GM12878 (cell line): ENCODE results near the gene AP2B1. TPM values are rescaled to one million over a fixed set of nuclear protein-coding genes. Genes with fewer than 3 reads are reported as not detected.

Experiments used
- ATAC-seq: fragments of 200-7000 bp; cut with Tn5 transposase; 3 replicates; pipeline ENCODE4 v1.9.1; 2020; ENCODE audit warnings: mild to moderate bottlenecking, moderate library complexity
- BruUV-seq: library from RNA; stranded (reverse); fragments of 400-500 nt; replicated peaks from 2 replicates; lab custom pipeline; 2021; lab: Mats Ljungman, UMichigan
- CTCF ChIA-PET: fragments of 300-600 bp; sonication (Branson Sonifier 250); formaldehyde crosslinking; extraction: SDS; loops from one replicate; lab custom pipeline; 2021; ENCODE audit warnings: inconsistent platforms; lab: Yijun Ruan, JAX
- POLR2A ChIA-PET: fragments of 350-600 bp; formaldehyde crosslinking; extraction: SDS; loops from one replicate; lab custom pipeline; 2021; ENCODE audit warnings: inconsistent platforms; lab: Charles Lee
- RAD21 ChIA-PET: fragments of 300-600 bp; sonication (Branson Sonifier 250); formaldehyde crosslinking; loops from one replicate; lab custom pipeline; 2023; ENCODE audit warnings: antibody characterized with exemption; ENCODE audit not compliant: unreplicated experiment; lab: Charles Lee
- SMC1A ChIA-PET: fragments of 300-600 bp; sonication (Branson Sonifier 250); formaldehyde crosslinking; loops from one replicate; lab custom pipeline; 2023; ENCODE audit not compliant: unreplicated experiment, uncharacterized antibody; lab: Charles Lee
- DNase-seq: peaks from one replicate; pipeline ENCODE4 v3.0.0-alpha.2; 2011; ENCODE audit warnings: low read depth, low spot score
- FAIRE-seq: peaks from 3 replicates; lab custom pipeline; 2011; peaks lifted over from hg19 to GRCh38; lab: Jason Lieb, UNC
- H2AFZ ChIP-seq: 2 replicates; pipeline ENCODE4 v1.6.0; 2011; ENCODE audit warnings: low read depth, low read length, control low read depth; ENCODE audit not compliant: control insufficient read depth
- H3K27ac ChIP-seq: 2 replicates; pipeline ENCODE4 v1.5.1; 2011; ENCODE audit warnings: control low read depth; ENCODE audit not compliant: control insufficient read depth, insufficient read depth
- H3K27me3 ChIP-seq, 2 experiments: replicated peaks in 1 of 2; 2 replicates each; pipeline versions ENCODE4 v1.6.0 to v1.6.1; 2011; ENCODE audit warnings: low read length in 1 of 2; ENCODE audit not compliant: control insufficient read depth in 2 of 2, insufficient read depth in 2 of 2
- H3K36me3 ChIP-seq, 2 experiments: 2 replicates each; pipeline ENCODE4 v1.5.1; 2011; ENCODE audit warnings: low read length in 1 of 2; ENCODE audit not compliant: control insufficient read depth in 2 of 2, insufficient read depth in 2 of 2
- H3K4me1 ChIP-seq: 2 replicates; pipeline ENCODE4 v1.6.1; 2011; ENCODE audit warnings: mild to moderate bottlenecking, low read length, moderate library complexity, mixed read lengths; ENCODE audit not compliant: control insufficient read depth, insufficient read depth
- H3K4me2 ChIP-seq: 2 replicates; pipeline ENCODE4 v1.6.0; 2011; ENCODE audit warnings: control low read depth; ENCODE audit not compliant: control insufficient read depth, insufficient read depth
- H3K4me3 ChIP-seq: fragments of 200-600 bp; sonication (generic); 2 replicates; pipeline ENCODE4 v1.5.1; 2016
- H3K79me2 ChIP-seq: 2 replicates; pipeline ENCODE4 v1.6.0; 2011; ENCODE audit warnings: low read length; ENCODE audit not compliant: control insufficient read depth, insufficient read depth
- H3K9ac ChIP-seq: 2 replicates; pipeline ENCODE4 v1.8.0; 2011; ENCODE audit warnings: low read length, control low read depth, mixed read lengths; ENCODE audit not compliant: control insufficient read depth, insufficient read depth
- H3K9me3 ChIP-seq: replicated peaks from 3 replicates; pipeline ENCODE4 v1.5.1; 2011; ENCODE audit warnings: mild to moderate bottlenecking, low read length; ENCODE audit not compliant: control insufficient read depth, insufficient read depth
- H4K20me1 ChIP-seq: 2 replicates; pipeline ENCODE4 v1.6.0; 2011; ENCODE audit not compliant: control insufficient read depth, insufficient read depth
- BHLHE40 ChIP-seq, 2 experiments: fragments of 450-650 bp in 1 of 2; IDR thresholded peaks; 2 replicates each; pipeline ENCODE4 v1.6.1; 2011 to 2017; ENCODE audit warnings: low read depth in 2 of 2, borderline replicate concordance in 1 of 2, improper control_type of control experiment in 1 of 2, low read length in 1 of 2, mild to moderate bottlenecking in 1 of 2
- KAT2A ChIP-seq: conservative IDR thresholded peaks from 2 replicates; pipeline ENCODE4 v1.6.1; 2011; ENCODE audit warnings: low read depth, low read length; ENCODE audit not compliant: control insufficient read depth
- ZZZ3 ChIP-seq: IDR thresholded peaks from 2 replicates; pipeline ENCODE4 v1.6.1; 2011; ENCODE audit warnings: low read depth; ENCODE audit not compliant: control insufficient read depth, insufficient read length
- WGBS: methylation state at CpG from one replicate; pipeline ENCODE4 v1.1.6; 2016; ENCODE audit warnings: low lambda C conversion rate; ENCODE audit not compliant: insufficient replicate concordance, insufficient coverage; ENCODE audit errors: missing lambda C conversion rate; 5-methylcytosine and 5-hydroxymethylcytosine counted together
- in situ Hi-C: fragments of 300-500 bp; cut with MboI; formaldehyde crosslinking; loops from 9 replicates; pipeline ENCODE4 v1.14.3; 2018; ENCODE audit warnings: mixed read lengths
- intact Hi-C: fragments of 100-400 bp; cut with micrococcal nuclease; formaldehyde crosslinking; loops from one replicate; pipeline ENCODE4 v1.14.2; 2022; ENCODE audit not compliant: unreplicated experiment
- polyA plus RNA-seq, 11 experiments: library from polyadenylated mRNA; depleted of rRNA in 4 of 11; unstranded in 6 of 11; stranded (reverse) in 5 of 11; fragments of >200 nt; fragmentation: Nextera tagmentation in 4 of 11; fragmentation: Illumina TruSeq in 1 of 11; extraction: Ambion mirVana in 4 of 11; extraction: Trizol in 1 of 11; gene quantifications; 1 replicate in 1 of 11; 2 replicates in 10 of 11; pipeline versions ENCODE4 v1.2.1 to v1.2.3, GENCODE V29; 2011 to 2016; ENCODE audit warnings: inconsistent platforms in 2 of 11, missing spikeins in 2 of 11, low read depth in 1 of 11
- total RNA-seq, 4 experiments: library from RNA; depleted of rRNA in 3 of 4; stranded (reverse); fragments of >200 nt in 3 of 4; fragmentation: Illumina TruSeq in 1 of 4; extraction: Trizol in 1 of 4; gene quantifications; 2 replicates each; pipeline versions ENCODE4 v1.2.1 to v1.2.3, GENCODE V29; 2013 to 2021
- TF ChIP-seq, protein P1 (sequence below): fragments of 450-650 bp; IDR thresholded peaks from 2 replicates; pipeline ENCODE4 v1.6.1; 2017; ENCODE audit warnings: mild to moderate bottlenecking, low read depth, inconsistent platforms; ENCODE audit not compliant: poor library complexity, severe bottlenecking

AP2B1 gene
- total and polyA plus RNA-seq, 10 of the 15 experiments (the other 5 are each of a cell fraction or from before 2014, with no cell fraction given) = 18.6 to 112 (median 53.9) TPM

DNA sequence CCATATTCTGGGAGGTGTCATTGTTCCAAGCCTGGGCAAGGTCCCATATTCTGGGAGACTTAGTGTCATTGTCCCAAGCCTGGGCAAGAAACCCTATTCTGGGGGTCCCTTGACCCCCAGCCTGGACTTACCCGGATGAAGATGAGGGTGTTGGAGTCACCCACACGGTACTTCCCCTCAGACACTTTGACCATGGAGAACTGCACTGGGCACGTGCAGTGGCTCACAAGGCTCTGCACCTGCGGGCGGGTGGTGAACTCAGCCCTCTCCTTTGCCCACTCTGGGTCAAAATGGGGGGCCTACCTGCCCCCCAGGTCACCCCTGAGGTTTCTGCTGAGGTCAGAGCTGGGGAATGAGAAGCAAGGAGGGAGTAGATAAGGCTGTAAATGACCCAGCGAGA, 161.9 kb downstream of the AP2B1 start:
- RAD21 ChIA-PET = interaction anchor here (4.5 kb wide), 1 partner anchor 136 kb away, joined by 55 read pairs; no protein-coding TSS in a partner anchor
- SMC1A ChIA-PET = interaction anchor here (0.9 to 2.6 kb wide), 3 partner anchors 105 to 211 kb away, joined by 3 to 33 read pairs (median 3); partner anchors contain the start of gene SLFN12L
- intact Hi-C loops = loop anchor here (5.0 to 10.0 kb wide), 2 partner anchors 192 to 1324 kb away; no protein-coding TSS in a partner anchor
- no peaks in the 10 kb centered on the region for H3K36me3 ChIP-seq
- H3K9me3 ChIP-seq = no peaks in the 10 kb centered on the region
- peaks cover 2 to 6% of the 10 kb centered on the region in 2 experiments; a peak in 3 of 4 replicates for H3K27me3 ChIP-seq
- peak in 1 of 2 experiments; percentile 30; a peak in 1 of 4 replicates for TF ChIP-seq BHLHE40 (IDR thresholded peaks at IDR 0.05; ENCODE audit: borderline replicate concordance in 1 of 2, low read depth in 2 of 2, low read length in 1 of 2)
- no peak for TF ChIP-seq ZZZ3
- TF ChIP-seq, protein P1, sequence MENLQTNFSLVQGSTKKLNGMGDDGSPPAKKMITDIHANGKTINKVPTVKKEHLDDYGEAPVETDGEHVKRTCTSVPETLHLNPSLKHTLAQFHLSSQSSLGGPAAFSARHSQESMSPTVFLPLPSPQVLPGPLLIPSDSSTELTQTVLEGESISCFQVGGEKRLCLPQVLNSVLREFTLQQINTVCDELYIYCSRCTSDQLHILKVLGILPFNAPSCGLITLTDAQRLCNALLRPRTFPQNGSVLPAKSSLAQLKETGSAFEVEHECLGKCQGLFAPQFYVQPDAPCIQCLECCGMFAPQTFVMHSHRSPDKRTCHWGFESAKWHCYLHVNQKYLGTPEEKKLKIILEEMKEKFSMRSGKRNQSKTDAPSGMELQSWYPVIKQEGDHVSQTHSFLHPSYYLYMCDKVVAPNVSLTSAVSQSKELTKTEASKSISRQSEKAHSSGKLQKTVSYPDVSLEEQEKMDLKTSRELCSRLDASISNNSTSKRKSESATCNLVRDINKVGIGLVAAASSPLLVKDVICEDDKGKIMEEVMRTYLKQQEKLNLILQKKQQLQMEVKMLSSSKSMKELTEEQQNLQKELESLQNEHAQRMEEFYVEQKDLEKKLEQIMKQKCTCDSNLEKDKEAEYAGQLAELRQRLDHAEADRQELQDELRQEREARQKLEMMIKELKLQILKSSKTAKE = no peak
- TF ChIP-seq KAT2A = no peak
- TF ChIP-seq, all 136 proteins: peak for 1
- Histone ChIP-seq H2AFZ (no peak overlapping the region), H3K4me1 (no peaks in the 10 kb centered on the region), H3K27ac (no peak overlapping the region), H3K4me2 (no peak overlapping the region), H3K79me2 (no peaks in the 10 kb centered on the region), H3K4me3 (no peak overlapping the region), H4K20me1 (no peaks in the 10 kb centered on the region), H3K9ac (no peak overlapping the region)
- no peak for FAIRE-seq
- BruUV-seq = no TSS peak
- in situ Hi-C loops = loop anchor here (5.0 to 10.0 kb wide), 3 partner anchors 142 to 584 kb away; no protein-coding TSS in a partner anchor
- ChIA-PET CTCF (interaction anchor here (1.1 to 6.0 kb wide), 10 partner anchors 12 to 579 kb away, joined by 3 to 116 read pairs (median 6); partner anchors contain the start of genes C17orf50 and RASL10B), POLR2A (no interaction called here)
- DNase-seq = no peak
- WGBS = 63% methylated on average over 6 of the region's 6 CpGs
- ATAC-seq = no peak
